Mucosa of descending colon (tissue), 3 donors: ENCODE data around the gene KRT1. TPM values are rescaled to one million over a fixed set of nuclear protein-coding genes. Genes with fewer than 3 reads are reported as not detected.

Source experiments
- ATAC-seq: fragments of 200-7000 bp; cut with Tn5 transposase; one replicate; pipeline ENCODE4 v1.9.1; 2020; ENCODE audit warnings: mild to moderate bottlenecking, moderate library complexity
- DNase-seq, 3 donors: peaks; one replicate each; pipeline ENCODE4 v3.0.0-alpha.2; 2020
- H3K36me3 ChIP-seq: fragments of 200-600 bp; one replicate; pipeline ENCODE4 v1.8.0; 2021; ENCODE audit warnings: low read depth, mild to moderate bottlenecking
- H3K4me1 ChIP-seq: fragments of 200-600 bp; one replicate; pipeline ENCODE4 v1.8.0; 2021; ENCODE audit warnings: low read depth, mild to moderate bottlenecking
- H3K4me3 ChIP-seq: fragments of 200-600 bp; one replicate; pipeline ENCODE4 v1.8.0; 2021; ENCODE audit warnings: mild to moderate bottlenecking
- H3K9me3 ChIP-seq: fragments of 200-600 bp; one replicate; pipeline ENCODE4 v1.8.0; 2021; ENCODE audit warnings: mild to moderate bottlenecking
- intact Hi-C, 2 donors: fragments of 100-400 bp; cut with DNase I in 1 of 2; cut with micrococcal nuclease in 1 of 2; formaldehyde crosslinking; loops; one replicate each; pipeline versions ENCODE4 v1.11.0 to v1.11.1; 2022; cut with DNase I, micrococcal nuclease
- total RNA-seq, 3 donors: library from RNA; stranded (reverse); fragmentation: NEBNext Ultra II Directional in 2 of 3; extraction: Animal tissue kit (Norgen Biotek cat#: 25700) in 2 of 3; gene quantifications; one replicate each; pipeline versions ENCODE4 v1.2.1 to v1.2.4, GENCODE V29; 2021 to 2023
- TF ChIP-seq, protein P1 (sequence below): fragments of 200-600 bp; IDR thresholded peaks from one replicate; pipeline ENCODE4 v1.8.0; 2022; ENCODE audit warnings: antibody characterized with exemption, mild to moderate bottlenecking
- donor health status: DM: no; HTN: no; CAD: no; lungs with moderate emphysema.
- donor health status: DM: no; HTN: no; CAD: no.
- donor health status: DM: no; HTN: yes; CAD: no.

KRT1 gene
- total RNA-seq, 3 donors from 2014 or later: 0.35 to 0.89 (median 0.38) TPM

GRCh38 chr12:52629281-52630007 is 50.8 kb downstream of the KRT1 start:
- no peak for DNase-seq
- Histone ChIP-seq H3K9me3 (no peaks in the 10 kb centered on the region), H3K4me1 (no peaks in the 10 kb centered on the region), H3K4me3 (no peak overlapping the region), H3K36me3 (no peaks in the 10 kb centered on the region)
- TF ChIP-seq, protein P1, sequence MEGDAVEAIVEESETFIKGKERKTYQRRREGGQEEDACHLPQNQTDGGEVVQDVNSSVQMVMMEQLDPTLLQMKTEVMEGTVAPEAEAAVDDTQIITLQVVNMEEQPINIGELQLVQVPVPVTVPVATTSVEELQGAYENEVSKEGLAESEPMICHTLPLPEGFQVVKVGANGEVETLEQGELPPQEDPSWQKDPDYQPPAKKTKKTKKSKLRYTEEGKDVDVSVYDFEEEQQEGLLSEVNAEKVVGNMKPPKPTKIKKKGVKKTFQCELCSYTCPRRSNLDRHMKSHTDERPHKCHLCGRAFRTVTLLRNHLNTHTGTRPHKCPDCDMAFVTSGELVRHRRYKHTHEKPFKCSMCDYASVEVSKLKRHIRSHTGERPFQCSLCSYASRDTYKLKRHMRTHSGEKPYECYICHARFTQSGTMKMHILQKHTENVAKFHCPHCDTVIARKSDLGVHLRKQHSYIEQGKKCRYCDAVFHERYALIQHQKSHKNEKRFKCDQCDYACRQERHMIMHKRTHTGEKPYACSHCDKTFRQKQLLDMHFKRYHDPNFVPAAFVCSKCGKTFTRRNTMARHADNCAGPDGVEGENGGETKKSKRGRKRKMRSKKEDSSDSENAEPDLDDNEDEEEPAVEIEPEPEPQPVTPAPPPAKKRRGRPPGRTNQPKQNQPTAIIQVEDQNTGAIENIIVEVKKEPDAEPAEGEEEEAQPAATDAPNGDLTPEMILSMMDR: no peak
- intact Hi-C loops: no loop called here
- ATAC-seq: no peak

DNA sequence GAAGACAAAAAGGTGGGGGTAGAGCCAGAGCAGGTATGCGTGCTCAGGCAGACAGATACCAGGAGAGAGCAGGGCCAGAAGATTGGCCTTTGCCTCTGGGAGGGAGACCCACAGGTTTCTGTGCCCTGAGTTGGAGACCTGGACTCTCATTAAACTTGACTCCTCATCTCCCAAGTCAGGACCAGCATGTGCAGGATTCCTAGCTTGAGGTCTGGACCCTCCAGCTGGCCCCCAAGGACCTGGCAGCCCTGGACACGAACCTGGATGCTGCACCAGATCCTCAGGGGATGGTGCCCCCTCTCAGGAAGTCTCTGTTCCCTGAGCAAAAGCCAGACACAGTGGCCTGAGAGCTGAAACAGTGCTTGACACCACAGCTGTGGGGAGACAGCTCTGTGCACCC is 51.4 kb downstream of the KRT1 start:
- no peaks in the 10 kb centered on the region for H3K4me1 ChIP-seq
- H3K9me3 ChIP-seq: no peaks in the 10 kb centered on the region
- intact Hi-C loops: no loop called here
- no peaks in the 10 kb centered on the region for H3K36me3 ChIP-seq
- TF ChIP-seq, protein P1: no peak
- ATAC-seq: no peak
- no peak for DNase-seq
- no peak overlapping the region for H3K4me3 ChIP-seq

DNA sequence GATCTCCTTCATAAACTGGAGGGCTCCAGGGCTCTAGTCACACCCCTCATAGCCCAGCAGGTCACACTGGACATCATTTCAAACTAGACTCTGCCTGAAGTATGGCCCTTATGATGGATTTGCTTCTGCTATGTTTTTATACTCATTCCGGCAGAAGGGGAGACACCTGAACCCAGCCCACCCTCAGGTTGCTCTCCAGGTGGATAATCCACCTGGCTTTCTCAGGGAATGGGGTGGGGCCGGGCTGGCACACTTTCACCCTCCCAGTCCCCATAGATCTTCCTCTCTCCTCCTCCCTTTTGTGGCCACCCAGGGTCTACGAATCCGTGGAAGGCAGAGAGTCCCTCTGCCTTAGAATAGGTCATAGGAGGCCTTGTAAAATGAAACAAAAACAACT is 52.1 kb downstream of the KRT1 start:
- intact Hi-C loops: no loop called here
- Histone ChIP-seq H3K36me3 (no peaks in the 10 kb centered on the region), H3K4me1 (no peaks in the 10 kb centered on the region), H3K9me3 (no peaks in the 10 kb centered on the region), H3K4me3 (no peak overlapping the region)
- no peak for DNase-seq
- TF ChIP-seq, protein P1: no peak
- ATAC-seq: no peak

- TF ChIP-seq, protein P1: no peak
- no peak for DNase-seq
- no peak for ATAC-seq
- intact Hi-C loops: no loop called here
- H3K9me3 ChIP-seq: no peaks in the 10 kb centered on the region
- H3K4me1 ChIP-seq: no peaks in the 10 kb centered on the region
- H3K36me3 ChIP-seq: no peaks in the 10 kb centered on the region
- no peak overlapping the region for H3K4me3 ChIP-seq
Measured at GRCh38 chr12:52627395-52628110, 52.7 kb downstream of the KRT1 start.

Other genes starting within 250 kb of the KRT1 start
- not detected for gene KRT75, start 246.0 kb downstream of the KRT1 start, total RNA-seq
- gene KRT6B, start 228.3 kb downstream of the KRT1 start, total RNA-seq: not detected
- gene KRT6C, start 206.6 kb downstream of the KRT1 start, total RNA-seq: under 1 TPM in 1 of 3 donors, not detected in 2; 0.20 TPM
- 1 to 10 TPM in 1 of 3 donors, not detected in 2; 1.4 TPM for gene KRT6A, start 187.2 kb downstream of the KRT1 start, total RNA-seq
- 1 to 10 TPM in 1 of 3 donors, not detected in 2; 1.6 TPM for gene KRT5, start 160.0 kb downstream of the KRT1 start, total RNA-seq
- not detected for gene KRT71, start 127.3 kb downstream of the KRT1 start, total RNA-seq
- not detected for gene KRT74, start 106.6 kb downstream of the KRT1 start, total RNA-seq
- not detected for gene KRT72, start 78.9 kb downstream of the KRT1 start, total RNA-seq
- not detected for gene KRT73, start 61.8 kb downstream of the KRT1 start, total RNA-seq
- under 1 TPM in 1 of 3 donors, not detected in 2; 0.12 TPM for gene KRT2, start 28.2 kb downstream of the KRT1 start, total RNA-seq
- not detected for gene KRT77, start 23.1 kb upstream of the KRT1 start, total RNA-seq
- not detected for gene KRT76, start 96.9 kb upstream of the KRT1 start, total RNA-seq
- not detected for gene KRT3, start 115.7 kb upstream of the KRT1 start, total RNA-seq
- not detected for gene KRT4, start 133.7 kb upstream of the KRT1 start, total RNA-seq
- gene KRT79, start 153.9 kb upstream of the KRT1 start, total RNA-seq: not detected
- gene KRT78, start 168.6 kb upstream of the KRT1 start, total RNA-seq: not detected
- gene KRT8, start 224.7 kb upstream of the KRT1 start, total RNA-seq: 1,000 to 10,000 TPM; 1,334 to 4,222 (median 3,664) TPM